Measurements from ENCODE around the gene MAP7. TPM values are rescaled to one million over a fixed set of nuclear protein-coding genes. Genes with fewer than 3 reads are reported as not detected.
A peak's percentile ranks its signal among the peaks of the same experiment; 100 is the strongest.

MAP7 gene
- total and polyA plus RNA-seq, 9 of the 15 experiments (the other 6 are each of a cell fraction or from before 2014, with no cell fraction given): 0.76 to 7.7 (median 3.9) TPM

GRCh38 chr6:136307351-136307750 is 242.9 kb downstream of the MAP7 start (continued):
- TF ChIP-seq ZNF395 (CRISPR knock-in tag; IDR thresholded peaks at IDR 0.05): 0 out of 2 replicates have a peak, but pooled peaks have one; percentile 51
- TF ChIP-seq EP300 (IDR thresholded peaks at IDR 0.05; ENCODE audit: low read length): peak; percentile 70; the same call in 1 of the 2 replicates
- TF ChIP-seq, protein P1, sequence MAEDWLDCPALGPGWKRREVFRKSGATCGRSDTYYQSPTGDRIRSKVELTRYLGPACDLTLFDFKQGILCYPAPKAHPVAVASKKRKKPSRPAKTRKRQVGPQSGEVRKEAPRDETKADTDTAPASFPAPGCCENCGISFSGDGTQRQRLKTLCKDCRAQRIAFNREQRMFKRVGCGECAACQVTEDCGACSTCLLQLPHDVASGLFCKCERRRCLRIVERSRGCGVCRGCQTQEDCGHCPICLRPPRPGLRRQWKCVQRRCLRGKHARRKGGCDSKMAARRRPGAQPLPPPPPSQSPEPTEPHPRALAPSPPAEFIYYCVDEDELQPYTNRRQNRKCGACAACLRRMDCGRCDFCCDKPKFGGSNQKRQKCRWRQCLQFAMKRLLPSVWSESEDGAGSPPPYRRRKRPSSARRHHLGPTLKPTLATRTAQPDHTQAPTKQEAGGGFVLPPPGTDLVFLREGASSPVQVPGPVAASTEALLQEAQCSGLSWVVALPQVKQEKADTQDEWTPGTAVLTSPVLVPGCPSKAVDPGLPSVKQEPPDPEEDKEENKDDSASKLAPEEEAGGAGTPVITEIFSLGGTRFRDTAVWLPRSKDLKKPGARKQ (CRISPR knock-in tag; IDR thresholded peaks at IDR 0.05): no peak
- TF ChIP-seq, protein P2, sequence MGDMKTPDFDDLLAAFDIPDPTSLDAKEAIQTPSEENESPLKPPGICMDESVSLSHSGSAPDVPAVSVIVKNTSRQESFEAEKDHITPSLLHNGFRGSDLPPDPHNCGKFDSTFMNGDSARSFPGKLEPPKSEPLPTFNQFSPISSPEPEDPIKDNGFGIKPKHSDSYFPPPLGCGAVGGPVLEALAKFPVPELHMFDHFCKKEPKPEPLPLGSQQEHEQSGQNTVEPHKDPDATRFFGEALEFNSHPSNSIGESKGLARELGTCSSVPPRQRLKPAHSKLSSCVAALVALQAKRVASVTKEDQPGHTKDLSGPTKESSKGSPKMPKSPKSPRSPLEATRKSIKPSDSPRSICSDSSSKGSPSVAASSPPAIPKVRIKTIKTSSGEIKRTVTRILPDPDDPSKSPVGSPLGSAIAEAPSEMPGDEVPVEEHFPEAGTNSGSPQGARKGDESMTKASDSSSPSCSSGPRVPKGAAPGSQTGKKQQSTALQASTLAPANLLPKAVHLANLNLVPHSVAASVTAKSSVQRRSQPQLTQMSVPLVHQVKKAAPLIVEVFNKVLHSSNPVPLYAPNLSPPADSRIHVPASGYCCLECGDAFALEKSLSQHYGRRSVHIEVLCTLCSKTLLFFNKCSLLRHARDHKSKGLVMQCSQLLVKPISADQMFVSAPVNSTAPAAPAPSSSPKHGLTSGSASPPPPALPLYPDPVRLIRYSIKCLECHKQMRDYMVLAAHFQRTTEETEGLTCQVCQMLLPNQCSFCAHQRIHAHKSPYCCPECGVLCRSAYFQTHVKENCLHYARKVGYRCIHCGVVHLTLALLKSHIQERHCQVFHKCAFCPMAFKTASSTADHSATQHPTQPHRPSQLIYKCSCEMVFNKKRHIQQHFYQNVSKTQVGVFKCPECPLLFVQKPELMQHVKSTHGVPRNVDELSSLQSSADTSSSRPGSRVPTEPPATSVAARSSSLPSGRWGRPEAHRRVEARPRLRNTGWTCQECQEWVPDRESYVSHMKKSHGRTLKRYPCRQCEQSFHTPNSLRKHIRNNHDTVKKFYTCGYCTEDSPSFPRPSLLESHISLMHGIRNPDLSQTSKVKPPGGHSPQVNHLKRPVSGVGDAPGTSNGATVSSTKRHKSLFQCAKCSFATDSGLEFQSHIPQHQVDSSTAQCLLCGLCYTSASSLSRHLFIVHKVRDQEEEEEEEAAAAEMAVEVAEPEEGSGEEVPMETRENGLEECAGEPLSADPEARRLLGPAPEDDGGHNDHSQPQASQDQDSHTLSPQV (IDR thresholded peaks at IDR 0.05): peak; percentile 78
- TF ChIP-seq BCOR (IDR thresholded peaks at IDR 0.05): 0 out of 2 replicates have a peak, but pooled peaks have one; percentile 9
- TF ChIP-seq SOX6 (IDR thresholded peaks at IDR 0.05): no peak; the same call in 1 of the 2 replicates
- TF ChIP-seq TARDBP (IDR thresholded peaks at IDR 0.05): no peak
- TF ChIP-seq ETV5 (CRISPR knock-in tag; IDR thresholded peaks at IDR 0.05; ENCODE audit: low read depth): no peak
- TF ChIP-seq DMBX1 (CRISPR knock-in tag; IDR thresholded peaks at IDR 0.05; ENCODE audit: borderline replicate concordance): peak; percentile 70
- TF ChIP-seq, protein P3, sequence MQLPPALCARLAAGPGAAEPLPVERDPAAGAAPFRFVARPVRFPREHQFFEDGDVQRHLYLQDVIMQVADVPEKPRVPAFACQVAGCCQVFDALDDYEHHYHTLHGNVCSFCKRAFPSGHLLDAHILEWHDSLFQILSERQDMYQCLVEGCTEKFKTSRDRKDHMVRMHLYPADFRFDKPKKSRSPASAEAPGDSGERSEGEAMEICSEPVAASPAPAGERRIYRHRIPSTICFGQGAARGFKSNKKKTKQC (CRISPR knock-in tag; IDR thresholded peaks at IDR 0.05): no peak
- no peak for TF ChIP-seq ZNF140 (CRISPR knock-in tag; IDR thresholded peaks at IDR 0.05)
- TF ChIP-seq FOXK2 (conservative IDR thresholded peaks at IDR 0.05 in 1 of 2, IDR thresholded peaks at IDR 0.05 in 1 of 2; ENCODE audit: low read depth in 2 of 2): peak in 1 of 2 experiments; percentile 37; a peak in 1 of 4 replicates
- no peak for TF ChIP-seq ZBTB7A (IDR thresholded peaks at IDR 0.05; ENCODE audit: borderline replicate concordance, control insufficient read depth, low read depth, low read length)
- 0 out of 4 replicates have a peak, but pooled peaks have one; percentile 26 to 40 for TF ChIP-seq TRIM24 (IDR thresholded peaks at IDR 0.05)
- 0 out of 2 replicates have a peak, but pooled peaks have one; percentile 7 for TF ChIP-seq ATF4 (CRISPR knock-in tag; IDR thresholded peaks at IDR 0.05)
- TF ChIP-seq RNF2 (IDR thresholded peaks at IDR 0.05): no peak; the same call in 1 of the 2 replicates
- TF ChIP-seq PHB2 (IDR thresholded peaks at IDR 0.05; ENCODE audit: low read depth): 0 out of 2 replicates have a peak, but pooled peaks have one; percentile 20
- TF ChIP-seq MNT (conservative IDR thresholded peaks at IDR 0.05): peak in 1 of 2 experiments; percentile 64; a peak in 3 of 4 replicates
- TF ChIP-seq MEF2D (tag; conservative IDR thresholded peaks at IDR 0.05; ENCODE audit: low read depth): peak; percentile 73
